GM12875 (cell line): ENCODE data around the gene ZC2HC1B.

ENCODE experiments used
- H3K4me3 ChIP-seq: one replicate; pipeline ENCODE4 v1.5.1; 2011; ENCODE audit warnings: low read depth, low read length, control low read depth
- CTCF ChIP-seq: IDR thresholded peaks from 2 replicates; pipeline ENCODE4 v1.5.1; 2011; ENCODE audit warnings: low read depth, mild to moderate bottlenecking, control low read depth, inconsistent platforms, low read length, moderate library complexity, borderline replicate concordance; ENCODE audit not compliant: insufficient read depth

Gene ZC2HC1B

GRCh38 chr6:143957679-143958274, 93.5 kb downstream of the ZC2HC1B start:
- H3K4me3 ChIP-seq = no peak overlapping the region
- no peak for TF ChIP-seq CTCF

- TF ChIP-seq CTCF = no peak
These were observed 94.6 kb downstream of the ZC2HC1B start for GRCh38 chr6:143958839-143959399.

GRCh38 chr6:143959927-143960326, 95.7 kb downstream of the ZC2HC1B start:
- TF ChIP-seq CTCF = no peak
- no peak overlapping the region for H3K4me3 ChIP-seq

More at GRCh38 chr6:143958839-143959399, 94.6 kb downstream of the ZC2HC1B start:
- H3K4me3 ChIP-seq = no peak overlapping the region

- no peak for TF ChIP-seq CTCF
These were observed 96.8 kb downstream of the ZC2HC1B start for GRCh38 chr6:143961066-143961465.

GRCh38 chr6:143961886-143962878, 97.9 kb downstream of the ZC2HC1B start:
- TF ChIP-seq CTCF = no peak
- H3K4me3 ChIP-seq = no peak overlapping the region

More at GRCh38 chr6:143961066-143961465, 96.8 kb downstream of the ZC2HC1B start:
- H3K4me3 ChIP-seq = no peak overlapping the region

- TF ChIP-seq CTCF = no peak
- H3K4me3 ChIP-seq = no peak overlapping the region
These were observed 99.1 kb downstream of the ZC2HC1B start for GRCh38 chr6:143963158-143963919.
